Measurements from ENCODE around the gene RPS6KA2. TPM values are rescaled to one million over a fixed set of nuclear protein-coding genes. Genes with fewer than 3 reads are reported as not detected.

The RPS6KA2 gene
- total RNA-seq, 1 experiment from 2014 or later, result 12.3 TPM

- Histone ChIP-seq H4K91ac (ENCODE audit: insufficient read length, low read depth, low read length) (no peak overlapping the region), H2AK5ac (ENCODE audit: insufficient read length, low read length) (no peak overlapping the region), H3K27ac (ENCODE audit: insufficient read length, low read depth, low read length) (no peak overlapping the region), H3K4me1 (ENCODE audit: insufficient read depth, low read length) (no peaks in the 10 kb centered on the region; the same call in 1 of the 2 replicates), H3K4me2 (ENCODE audit: insufficient read depth, insufficient read length, low read length) (no peak overlapping the region), H2BK20ac (ENCODE audit: low read depth, low read length, poor library complexity, severe bottlenecking) (no peak overlapping the region), H2BK120ac (ENCODE audit: low read depth, low read length, poor library complexity, severe bottlenecking) (no peak overlapping the region), H3K56ac (ENCODE audit: insufficient read length, low read depth, low read length) (no peak overlapping the region), H3K4ac (ENCODE audit: low read depth, low read length) (no peak overlapping the region), H4K20me1 (ENCODE audit: control insufficient read depth, insufficient read depth, insufficient read length) (no peaks in the 10 kb centered on the region), H2BK5ac (ENCODE audit: insufficient read length, low read length) (no peak overlapping the region), H3T11ph (ENCODE audit: low read length) (no peak overlapping the region), H3K9ac (ENCODE audit: extremely low read depth, insufficient read length, low read length) (no peak overlapping the region), H2BK12ac (ENCODE audit: insufficient read length, low read depth, low read length) (no peak overlapping the region), H2AFZ (ENCODE audit: low read length) (no peak overlapping the region), H3K18ac (ENCODE audit: insufficient read length, low read depth, low read length) (no peak overlapping the region), H3K14ac (ENCODE audit: insufficient read depth, low read length) (no peak overlapping the region), H2BK15ac (ENCODE audit: low read depth, low read length) (no peak overlapping the region), H3K79me1 (ENCODE audit: insufficient read depth, low read depth, low read length, poor library complexity, severe bottlenecking) (no peaks in the 10 kb centered on the region), H3K9me3 (ENCODE audit: control insufficient read depth, low read depth, low read length) (no peaks in the 10 kb centered on the region), H3K23ac (ENCODE audit: insufficient read length, low read depth, low read length) (no peak overlapping the region), H3K23me2 (ENCODE audit: insufficient read length, low read depth, low read length, poor library complexity, severe bottlenecking) (no peaks in the 10 kb centered on the region), H4K8ac (replicated peaks; ENCODE audit: insufficient read length, low read depth, low read length) (no peak overlapping the region), H3K27me3 (ENCODE audit: insufficient read depth, low read length) (no peaks in the 10 kb centered on the region), H4K5ac (ENCODE audit: insufficient read length, low read depth, low read length) (no peak overlapping the region), H3K79me2 (ENCODE audit: insufficient read depth, low read length) (no peaks in the 10 kb centered on the region)
- peaks cover 0 to 5% (median 0%) of the 10 kb centered on the region in 3 experiments; a peak in 2 of 7 replicates for H3K36me3 Mint-ChIP-seq (ENCODE audit: insufficient read depth in 1 of 3, low read depth in 3 of 3)
- no peaks in the 10 kb centered on the region; the same call in none of the 2 replicates for H3K27me3 Mint-ChIP-seq (ENCODE audit: low read depth)
- H3K4me3 Mint-ChIP-seq, result no peak overlapping the region
- WGBS (ENCODE audit: extremely low coverage, insufficient read length, low lambda C conversion rate), result no CpG with 5 or more reads among the region's 6 CpGs
- no peak for DNase-seq
- no peak overlapping the region for H3K27ac Mint-ChIP-seq
- H3K9me3 Mint-ChIP-seq, result no peaks in the 10 kb centered on the region
- TF ChIP-seq CTCF (conservative IDR thresholded peaks at IDR 0.05), result no peak
- peaks cover 24 to 26% of the 10 kb centered on the region in 2 experiments for H3K4me1 Mint-ChIP-seq
Observed at GRCh38 chr6:166546653-166547052, 80.4 kb downstream of the RPS6KA2 start.
